CD14-positive monocyte (primary cell): ENCODE results near the gene FNIP1. TPM values are rescaled to one million over a fixed set of nuclear protein-coding genes. Genes with fewer than 3 reads are reported as not detected.

Experiments used
- DNase-seq, 3 donors: peaks; one replicate each; pipeline ENCODE4 v3.0.0-alpha.2; 2011 to 2022
- H2AFZ ChIP-seq: 2 replicates; pipeline ENCODE4 v1.6.0; 2012; ENCODE audit warnings: mild to moderate bottlenecking, low read depth, low read length, inconsistent platforms; ENCODE audit not compliant: insufficient read depth, poor library complexity, severe bottlenecking
- H3K27ac ChIP-seq, 2 donors: 1 replicate in 1 of 2; 2 replicates in 1 of 2; pipeline ENCODE4 v1.5.1; 2012 to 2013; ENCODE audit warnings: low read length in 2 of 2, control low read depth in 1 of 2, inconsistent platforms in 1 of 2, low read depth in 1 of 2, mild to moderate bottlenecking in 1 of 2
- H3K27me3 ChIP-seq, 2 donors: one replicate each; pipeline versions ENCODE4 v1.6.0 to v1.6.1; 2011 to 2013; ENCODE audit warnings: low read length in 2 of 2; ENCODE audit not compliant: control insufficient read depth in 2 of 2, insufficient read depth in 2 of 2
- H3K36me3 ChIP-seq, 2 donors: replicated peaks in 1 of 2; 1 replicate in 1 of 2; 2 replicates in 1 of 2; pipeline versions ENCODE4 v1.5.1 to v1.6.1; 2012 to 2013; ENCODE audit warnings: low read length in 2 of 2, control low read depth in 1 of 2, inconsistent platforms in 1 of 2, mild to moderate bottlenecking in 1 of 2; ENCODE audit not compliant: insufficient read depth in 2 of 2, control insufficient read depth in 1 of 2
- H3K4me1 ChIP-seq, 2 donors: 1 replicate in 1 of 2; 2 replicates in 1 of 2; pipeline versions ENCODE4 v1.5.1 to v1.6.1; 2012 to 2013; ENCODE audit warnings: low read length in 2 of 2, control low read depth in 1 of 2, inconsistent platforms in 1 of 2, mild to moderate bottlenecking in 1 of 2, moderate library complexity in 1 of 2; ENCODE audit not compliant: insufficient read depth in 2 of 2, control insufficient read depth in 1 of 2
- H3K4me2 ChIP-seq: replicated peaks from 2 replicates; pipeline ENCODE3; 2012; ENCODE audit warnings: low read length, moderate library complexity, mild to moderate bottlenecking; ENCODE audit not compliant: poor library complexity, severe bottlenecking; ENCODE audit errors: extremely low read depth
- H3K4me3 ChIP-seq, 3 experiments: fragments of 200-600 bp in 1 of 3; sonication (generic) in 1 of 3; replicated peaks in 1 of 3; 1 replicate in 2 of 3; 2 replicates in 1 of 3; pipeline ENCODE4 v1.5.1; 2011 to 2013; ENCODE audit warnings: low read length in 3 of 3, mild to moderate bottlenecking in 3 of 3, control low read depth in 2 of 3, low read depth in 2 of 3, inconsistent platforms in 1 of 3, moderate library complexity in 1 of 3
- H3K79me2 ChIP-seq: 2 replicates; pipeline ENCODE4 v1.6.0; 2012; ENCODE audit warnings: mild to moderate bottlenecking, control low read depth, inconsistent platforms, low read length, moderate library complexity; ENCODE audit not compliant: insufficient read depth
- H3K9ac ChIP-seq: 2 replicates; pipeline ENCODE4 v1.6.0; 2017; ENCODE audit warnings: low read length, mild to moderate bottlenecking; ENCODE audit not compliant: insufficient read depth, poor library complexity, severe bottlenecking
- H3K9me3 ChIP-seq, 2 donors: replicated peaks in 1 of 2; 1 replicate in 1 of 2; 2 replicates in 1 of 2; pipeline versions ENCODE4 v1.5.1 to v1.6.1; 2012 to 2013; ENCODE audit warnings: low read length in 2 of 2, control low read depth in 1 of 2; ENCODE audit not compliant: control insufficient read depth in 1 of 2, insufficient read depth in 1 of 2
- H4K20me1 ChIP-seq: 2 replicates; pipeline ENCODE4 v1.6.0; 2012; ENCODE audit warnings: mild to moderate bottlenecking, low read length, control low read depth, moderate library complexity; ENCODE audit not compliant: insufficient read depth
- H3K27ac Mint-ChIP-seq, 7 donors: one replicate each; pipeline ENCODE4 v1.8.0; 2020; ENCODE audit warnings: mild to moderate bottlenecking in 7 of 7, mixed read lengths in 7 of 7, moderate library complexity in 6 of 7, inconsistent platforms in 2 of 7
- H3K27me3 Mint-ChIP-seq, 3 donors: one replicate each; pipeline ENCODE4 v1.8.0; 2021 to 2022; ENCODE audit warnings: low read depth in 3 of 3, mild to moderate bottlenecking in 3 of 3, mixed read lengths in 3 of 3, moderate library complexity in 3 of 3, inconsistent platforms in 1 of 3
- H3K36me3 Mint-ChIP-seq, 2 donors: one replicate each; pipeline ENCODE4 v1.8.0; 2020; ENCODE audit warnings: mixed read lengths in 2 of 2, inconsistent platforms in 1 of 2, mild to moderate bottlenecking in 1 of 2
- H3K4me1 Mint-ChIP-seq: one replicate; pipeline ENCODE4 v1.8.0; 2020; ENCODE audit warnings: mild to moderate bottlenecking, mixed read lengths
- H3K4me3 Mint-ChIP-seq, 2 donors: one replicate each; pipeline ENCODE4 v1.8.0; 2020; ENCODE audit warnings: mild to moderate bottlenecking in 2 of 2, mixed read lengths in 2 of 2, moderate library complexity in 1 of 2
- H3K9me3 Mint-ChIP-seq, 7 donors: one replicate each; pipeline ENCODE4 v1.8.0; 2020 to 2022; ENCODE audit warnings: mixed read lengths in 7 of 7, mild to moderate bottlenecking in 6 of 7, moderate library complexity in 6 of 7, inconsistent platforms in 2 of 7
- WGBS: methylation state at CpG from one replicate; pipeline ENCODE4 v1.1.5; 2013; ENCODE audit warnings: missing lambda C conversion rate; ENCODE audit not compliant: insufficient coverage; 5-methylcytosine and 5-hydroxymethylcytosine counted together
- intact Hi-C, 2 donors: fragments of 100-400 bp; cut with micrococcal nuclease; formaldehyde crosslinking; loops; one replicate each; pipeline versions ENCODE4 v1.15.0 to v1.15.1; 2023
- polyA plus RNA-seq, 3 donors: library from polyadenylated mRNA; depleted of rRNA in 1 of 3; unstranded in 2 of 3; stranded (reverse) in 1 of 3; fragments of 300-500 nt in 2 of 3; fragments of >200 nt in 1 of 3; fragmentation: Illumina TruSeq in 2 of 3; gene quantifications; 1 replicate in 2 of 3; 2 replicates in 1 of 3; pipeline ENCODE4 v1.2.3, GENCODE V29; 2012 to 2021
- TF ChIP-seq, protein P1 (sequence below): fragments of 200-600 bp; IDR thresholded peaks from one replicate; pipeline ENCODE4 v1.8.0; 2022; ENCODE audit warnings: antibody characterized with exemption, mild to moderate bottlenecking

FNIP1 gene
- polyA plus RNA-seq, 3 donors: 13.6 to 17.3 (median 16.3) TPM

DNA sequence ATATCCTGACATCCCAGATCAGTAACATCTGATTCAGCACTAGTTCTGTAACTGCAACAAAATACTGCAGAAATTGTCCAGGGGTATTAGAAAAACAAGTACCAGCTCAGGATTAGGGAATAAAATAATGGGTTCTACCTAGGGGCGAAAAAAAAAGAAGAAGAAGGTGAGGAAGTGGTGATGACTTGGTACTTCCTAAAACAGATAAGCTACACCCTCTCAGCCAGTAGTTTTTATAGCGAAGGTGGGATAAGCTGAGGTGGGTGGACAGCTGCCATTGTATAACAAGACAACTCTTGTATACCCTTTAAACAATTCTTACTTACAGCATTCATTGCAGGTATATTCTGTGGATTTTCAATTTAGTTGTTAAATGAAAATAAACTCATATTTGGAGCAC is 180.9 kb downstream of the FNIP1 start:
- H2AFZ ChIP-seq: no peak overlapping the region
- Mint-ChIP-seq H3K4me3 (no peak overlapping the region), H3K4me1 (peaks cover 21% of the 10 kb centered on the region), H3K36me3 (peaks cover 6 to 16% of the 10 kb centered on the region in 2 donors), H3K9me3 (peaks cover 0 to 11% (median 3%) of the 10 kb centered on the region in 7 donors), H3K27me3 (no peaks in the 10 kb centered on the region), H3K27ac (no peak overlapping the region)
- H3K4me3 ChIP-seq: no peak overlapping the region
- peaks cover 0 to 5% of the 10 kb centered on the region in 2 donors for H3K9me3 ChIP-seq
- peaks cover 3 to 8% of the 10 kb centered on the region in 2 donors for H3K4me1 ChIP-seq
- no peaks in the 10 kb centered on the region for H3K27me3 ChIP-seq
- no peak overlapping the region for H3K9ac ChIP-seq
- intact Hi-C loops: no loop called here
- peaks cover 99% of the 10 kb centered on the region for H3K79me2 ChIP-seq
- no CpG with 5 or more reads among the region's 2 CpGs for WGBS
- no peak overlapping the region for H3K27ac ChIP-seq
- DNase-seq: no peak
- peaks cover 77% of the 10 kb centered on the region for H4K20me1 ChIP-seq
- H3K4me2 ChIP-seq: no peak overlapping the region
- H3K36me3 ChIP-seq: no peaks in the 10 kb centered on the region
- TF ChIP-seq, protein P1, sequence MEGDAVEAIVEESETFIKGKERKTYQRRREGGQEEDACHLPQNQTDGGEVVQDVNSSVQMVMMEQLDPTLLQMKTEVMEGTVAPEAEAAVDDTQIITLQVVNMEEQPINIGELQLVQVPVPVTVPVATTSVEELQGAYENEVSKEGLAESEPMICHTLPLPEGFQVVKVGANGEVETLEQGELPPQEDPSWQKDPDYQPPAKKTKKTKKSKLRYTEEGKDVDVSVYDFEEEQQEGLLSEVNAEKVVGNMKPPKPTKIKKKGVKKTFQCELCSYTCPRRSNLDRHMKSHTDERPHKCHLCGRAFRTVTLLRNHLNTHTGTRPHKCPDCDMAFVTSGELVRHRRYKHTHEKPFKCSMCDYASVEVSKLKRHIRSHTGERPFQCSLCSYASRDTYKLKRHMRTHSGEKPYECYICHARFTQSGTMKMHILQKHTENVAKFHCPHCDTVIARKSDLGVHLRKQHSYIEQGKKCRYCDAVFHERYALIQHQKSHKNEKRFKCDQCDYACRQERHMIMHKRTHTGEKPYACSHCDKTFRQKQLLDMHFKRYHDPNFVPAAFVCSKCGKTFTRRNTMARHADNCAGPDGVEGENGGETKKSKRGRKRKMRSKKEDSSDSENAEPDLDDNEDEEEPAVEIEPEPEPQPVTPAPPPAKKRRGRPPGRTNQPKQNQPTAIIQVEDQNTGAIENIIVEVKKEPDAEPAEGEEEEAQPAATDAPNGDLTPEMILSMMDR: no peak

DNA sequence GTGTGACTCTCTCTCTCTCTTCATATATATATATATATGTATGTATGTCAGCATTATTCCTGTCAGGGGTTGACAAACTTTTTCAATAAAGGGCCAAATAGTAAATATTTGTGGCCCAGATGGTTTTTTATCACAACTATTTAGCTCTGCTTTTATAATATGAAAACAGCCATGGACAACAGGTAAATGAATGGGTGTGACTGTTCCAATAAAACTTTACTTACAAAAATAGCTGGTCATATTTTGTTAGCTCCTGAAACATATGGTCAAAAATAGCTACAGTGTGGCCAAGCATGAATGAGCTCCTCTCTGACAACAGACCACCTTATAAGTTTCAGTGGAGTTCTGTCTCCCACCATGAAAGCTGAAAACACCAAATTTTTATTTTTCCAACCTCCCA is 183.4 kb downstream of the FNIP1 start:
- H3K4me1 ChIP-seq: peaks cover 3 to 8% of the 10 kb centered on the region in 2 donors
- no peak overlapping the region for H3K9ac ChIP-seq
- H3K36me3 Mint-ChIP-seq: peaks cover 6 to 16% of the 10 kb centered on the region in 2 donors
- H2AFZ ChIP-seq: no peak overlapping the region
- no peak overlapping the region for H3K4me3 Mint-ChIP-seq
- DNase-seq: no peak
- H3K79me2 ChIP-seq: peaks cover 99% of the 10 kb centered on the region
- H3K27me3 Mint-ChIP-seq: no peaks in the 10 kb centered on the region
- peaks cover 20% of the 10 kb centered on the region for H3K4me1 Mint-ChIP-seq
- H3K27me3 ChIP-seq: no peaks in the 10 kb centered on the region
- H4K20me1 ChIP-seq: peaks cover 86% of the 10 kb centered on the region
- H3K36me3 ChIP-seq: no peaks in the 10 kb centered on the region
- intact Hi-C loops: no loop called here
- H3K27ac Mint-ChIP-seq: peak overlapping the region in 2 of 7 donors; percentile 2 to 57
- no peak overlapping the region for H3K27ac ChIP-seq
- TF ChIP-seq, protein P1: no peak
- H3K9me3 Mint-ChIP-seq: peaks cover 1 to 11% (median 3%) of the 10 kb centered on the region in 7 donors
- H3K9me3 ChIP-seq: peaks cover 0 to 5% of the 10 kb centered on the region in 2 donors
- no peak overlapping the region for H3K4me3 ChIP-seq
- no peak overlapping the region for H3K4me2 ChIP-seq
